BLaER1 (cell line): Measurements from ENCODE around the gene KRTAP10-5.
A peak's percentile ranks its signal among the peaks of the same experiment; 100 is the strongest.

Experiments used
- H3K27ac ChIP-seq: shearing (Covaris generic); formaldehyde crosslinking; 2 replicates; pipeline ENCODE4 v1.8.1; 2022
- H3K27me3 ChIP-seq: shearing (Covaris generic); formaldehyde crosslinking; 2 replicates; pipeline ENCODE4 v1.8.1; 2022
- H3K36me3 ChIP-seq: shearing (Covaris generic); formaldehyde crosslinking; 2 replicates; pipeline ENCODE4 v1.8.1; 2022
- H3K4me1 ChIP-seq: shearing (Covaris generic); formaldehyde crosslinking; 2 replicates; pipeline ENCODE4 v1.8.1; 2022
- H3K4me2 ChIP-seq: shearing (Covaris generic); formaldehyde crosslinking; 2 replicates; pipeline ENCODE4 v1.8.1; 2022
- H3K4me3 ChIP-seq: shearing (Covaris generic); formaldehyde crosslinking; 2 replicates; pipeline ENCODE4 v1.8.1; 2022
- H3K9ac ChIP-seq: shearing (Covaris generic); formaldehyde crosslinking; 2 replicates; pipeline ENCODE4 v1.8.1; 2022
- H3K9me3 ChIP-seq: shearing (Covaris generic); formaldehyde crosslinking; 2 replicates; pipeline ENCODE4 v1.8.1; 2022
- H4K20me1 ChIP-seq: shearing (Covaris generic); formaldehyde crosslinking; 2 replicates; pipeline ENCODE4 v1.8.1; 2022
- Cebpa-rat ChIP-seq: shearing (Covaris generic); IDR thresholded peaks from 2 replicates; pipeline ENCODE4 v1.8.1; 2022

KRTAP10-5 gene

GRCh38 chr21:44548922-44549321 lies 31.5 kb downstream of the KRTAP10-5 start:
- Histone ChIP-seq H3K4me3 (no peak overlapping the region), H4K20me1 (no peaks in the 10 kb centered on the region), H3K9me3 (peaks cover 19% of the 10 kb centered on the region), H3K4me1 (peaks cover 43% of the 10 kb centered on the region), H3K27me3 (no peaks in the 10 kb centered on the region), H3K36me3 (no peaks in the 10 kb centered on the region), H3K9ac (no peak overlapping the region), H3K27ac (no peak overlapping the region), H3K4me2 (peak overlapping the region; percentile 68; the same call in 1 of the 2 replicates)
- no peak for TF ChIP-seq Cebpa-rat

- Histone ChIP-seq H3K27me3 (no peaks in the 10 kb centered on the region), H3K9ac (no peak overlapping the region), H3K4me2 (peak overlapping the region; percentile 68), H3K9me3 (peaks cover 19% of the 10 kb centered on the region), H3K27ac (no peak overlapping the region), H3K36me3 (no peaks in the 10 kb centered on the region), H4K20me1 (no peaks in the 10 kb centered on the region), H3K4me3 (no peak overlapping the region), H3K4me1 (peaks cover 43% of the 10 kb centered on the region)
- no peak for TF ChIP-seq Cebpa-rat
These were observed 32.0 kb downstream of the KRTAP10-5 start for GRCh38 chr21:44548381-44548780.

DNA sequence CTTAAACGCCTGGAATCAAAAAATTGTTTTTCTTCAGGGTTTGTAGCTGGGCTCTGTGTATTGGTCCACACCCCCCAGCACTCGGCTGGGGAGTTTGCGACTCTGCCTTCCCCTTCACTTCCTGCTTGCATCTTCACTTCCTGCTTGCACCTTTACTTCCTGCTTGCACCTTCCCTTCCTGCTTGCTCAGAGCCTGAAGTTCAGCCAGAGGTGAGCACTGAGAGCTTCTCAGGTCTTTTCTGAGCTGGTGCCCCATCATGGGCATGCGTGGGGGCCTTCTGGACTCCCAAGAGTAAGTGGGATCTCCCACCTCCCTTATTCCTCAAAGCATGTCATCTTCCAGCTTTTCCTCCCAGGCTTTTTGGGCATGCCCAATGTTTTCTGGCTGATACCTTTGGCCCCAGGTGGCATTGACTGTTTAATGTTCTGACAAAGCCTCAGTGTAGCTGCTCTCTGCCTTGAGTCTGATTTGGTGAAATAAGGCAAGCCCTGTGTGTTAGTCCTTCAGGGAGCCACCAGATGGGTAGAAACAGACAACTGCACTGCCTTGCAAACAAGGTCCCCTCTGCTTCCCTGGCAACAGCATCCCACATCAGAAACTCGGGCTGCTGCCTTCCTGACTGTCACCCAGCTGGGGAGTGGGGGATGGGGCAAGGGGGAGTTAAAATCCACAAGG lies 32.6 kb downstream of the KRTAP10-5 start:
- Histone ChIP-seq H3K9ac (no peak overlapping the region), H3K4me2 (peak overlapping the region; percentile 68), H3K4me3 (no peak overlapping the region), H3K27ac (no peak overlapping the region), H3K4me1 (peaks cover 43% of the 10 kb centered on the region), H3K36me3 (no peaks in the 10 kb centered on the region), H3K9me3 (peaks cover 19% of the 10 kb centered on the region), H3K27me3 (no peaks in the 10 kb centered on the region), H4K20me1 (no peaks in the 10 kb centered on the region)
- TF ChIP-seq Cebpa-rat, result no peak

- H4K20me1 ChIP-seq, result no peaks in the 10 kb centered on the region
- no peak overlapping the region for H3K27ac ChIP-seq
- no peak overlapping the region for H3K4me3 ChIP-seq
- peaks cover 21% of the 10 kb centered on the region for H3K4me1 ChIP-seq
- peaks cover 19% of the 10 kb centered on the region for H3K9me3 ChIP-seq
- H3K36me3 ChIP-seq, result no peaks in the 10 kb centered on the region
- no peak for TF ChIP-seq Cebpa-rat
- H3K4me2 ChIP-seq, result no peak overlapping the region
- no peaks in the 10 kb centered on the region for H3K27me3 ChIP-seq
- no peak overlapping the region for H3K9ac ChIP-seq
These were observed 35.8 kb downstream of the KRTAP10-5 start for GRCh38 chr21:44544566-44544965.

DNA sequence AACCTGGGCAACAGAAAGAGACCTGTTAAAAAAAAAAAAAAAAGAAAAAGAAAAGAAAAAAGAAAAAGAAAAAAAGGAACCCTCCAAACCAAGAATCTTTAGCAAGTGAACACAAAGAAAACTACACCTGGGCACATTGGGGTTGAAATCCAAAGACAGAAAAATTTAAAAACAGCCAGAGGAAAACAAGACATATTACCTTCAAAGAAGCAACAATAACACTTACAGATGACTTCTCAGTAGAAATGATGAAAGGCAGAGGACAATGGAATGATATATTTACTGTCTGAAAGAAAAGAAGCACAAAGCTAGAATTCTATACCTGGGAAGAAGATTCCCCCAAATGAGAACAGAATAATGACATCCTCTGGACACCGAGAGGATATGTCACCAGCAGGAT lies 37.7 kb downstream of the KRTAP10-5 start:
- H3K36me3 ChIP-seq, result no peaks in the 10 kb centered on the region
- H3K27me3 ChIP-seq, result no peaks in the 10 kb centered on the region
- peaks cover 18% of the 10 kb centered on the region for H3K9me3 ChIP-seq
- no peak overlapping the region for H3K4me3 ChIP-seq
- no peak for TF ChIP-seq Cebpa-rat
- H3K4me2 ChIP-seq, result no peak overlapping the region
- H3K9ac ChIP-seq, result no peak overlapping the region
- H3K4me1 ChIP-seq, result peaks cover 7% of the 10 kb centered on the region
- no peak overlapping the region for H3K27ac ChIP-seq
- H4K20me1 ChIP-seq, result no peaks in the 10 kb centered on the region

DNA sequence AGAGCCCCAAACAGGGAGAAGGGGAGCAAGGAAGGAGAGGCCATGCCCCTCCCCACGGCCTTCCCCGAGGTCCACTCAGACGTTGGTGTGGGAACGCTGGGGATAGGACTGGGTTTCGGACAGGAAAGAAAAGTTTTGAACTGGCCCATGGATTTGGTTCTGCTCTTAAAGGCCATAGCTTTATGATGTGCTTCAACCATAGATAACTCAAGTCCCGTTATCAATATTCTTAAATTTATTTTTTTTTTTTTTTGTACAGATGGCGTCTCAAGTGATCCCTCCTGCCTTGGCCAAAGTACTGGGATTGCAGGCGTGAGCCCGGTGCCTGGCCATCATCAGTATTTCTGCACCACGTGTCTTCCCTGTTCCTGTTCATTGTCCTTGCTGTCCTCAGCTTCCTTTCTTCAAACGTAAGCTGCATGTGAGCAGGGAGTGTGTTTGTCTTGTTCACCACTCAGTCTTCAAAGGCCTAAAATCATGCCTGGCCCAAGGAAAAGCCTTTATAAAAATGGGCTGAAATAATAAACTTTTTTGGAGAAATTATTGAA lies 39.6 kb downstream of the KRTAP10-5 start:
- Histone ChIP-seq H3K36me3 (no peaks in the 10 kb centered on the region), H3K9ac (no peak overlapping the region), H3K4me2 (no peak overlapping the region), H3K27ac (no peak overlapping the region), H3K27me3 (no peaks in the 10 kb centered on the region), H3K9me3 (no peaks in the 10 kb centered on the region), H3K4me1 (no peaks in the 10 kb centered on the region), H3K4me3 (no peak overlapping the region), H4K20me1 (no peaks in the 10 kb centered on the region)
- no peak for TF ChIP-seq Cebpa-rat

DNA sequence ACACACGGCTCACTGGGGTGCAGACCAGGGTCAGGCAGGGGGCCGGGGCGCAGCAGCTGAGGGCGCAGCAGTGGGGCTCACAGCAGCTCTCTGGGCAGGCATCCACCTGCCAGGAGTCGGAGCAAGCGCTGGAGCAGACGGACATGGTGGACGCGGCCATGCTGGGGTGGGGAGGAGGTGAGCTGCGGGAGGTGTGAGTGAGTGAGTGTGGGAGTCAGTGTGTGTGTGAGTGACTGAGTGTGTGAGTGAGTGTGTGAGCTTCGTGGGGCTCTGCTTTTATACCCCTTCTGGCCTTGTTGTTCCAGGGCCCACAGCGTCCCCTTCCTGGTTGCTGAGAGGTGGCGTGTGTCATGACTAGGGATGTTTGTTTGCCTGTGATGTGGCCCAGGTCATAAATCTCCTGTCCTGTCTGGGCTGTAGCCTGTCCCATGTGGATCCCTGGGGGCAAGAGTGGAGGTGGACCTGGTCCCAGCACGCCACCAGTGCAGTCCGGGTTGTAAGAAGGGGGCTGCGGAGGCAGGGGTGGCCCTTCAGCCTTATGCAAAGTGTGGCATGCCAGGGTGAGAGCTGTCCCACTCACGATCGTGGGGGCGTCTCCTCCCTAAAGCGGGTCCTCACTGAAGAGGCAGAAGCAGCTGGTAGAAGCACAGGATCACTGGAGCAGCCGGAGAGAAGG lies 40.3 kb downstream of the KRTAP10-5 start, which contains the start of gene KRTAP10-1:
Gene KRTAP10-1, minus strand, starts transcription at position 205 of the 676 bp plus-strand sequence. Its CDS starts 45 bp downstream, at position 160.
- H3K36me3 ChIP-seq, result no peaks in the 10 kb centered on the region
- H3K9ac ChIP-seq, result no peak within 1 kb of the TSS
- no peaks in the 10 kb centered on the region for H3K9me3 ChIP-seq
- H4K20me1 ChIP-seq, result no peaks in the 10 kb centered on the region
- no peak for TF ChIP-seq Cebpa-rat
- no peak within 1 kb of the TSS for H3K4me2 ChIP-seq
- no peaks in the 10 kb centered on the region for H3K27me3 ChIP-seq
- H3K27ac ChIP-seq, result no peak within 1 kb of the TSS
- H3K4me3 ChIP-seq, result no peak within 1 kb of the TSS
- H3K4me1 ChIP-seq, result no peaks in the 10 kb centered on the region

DNA sequence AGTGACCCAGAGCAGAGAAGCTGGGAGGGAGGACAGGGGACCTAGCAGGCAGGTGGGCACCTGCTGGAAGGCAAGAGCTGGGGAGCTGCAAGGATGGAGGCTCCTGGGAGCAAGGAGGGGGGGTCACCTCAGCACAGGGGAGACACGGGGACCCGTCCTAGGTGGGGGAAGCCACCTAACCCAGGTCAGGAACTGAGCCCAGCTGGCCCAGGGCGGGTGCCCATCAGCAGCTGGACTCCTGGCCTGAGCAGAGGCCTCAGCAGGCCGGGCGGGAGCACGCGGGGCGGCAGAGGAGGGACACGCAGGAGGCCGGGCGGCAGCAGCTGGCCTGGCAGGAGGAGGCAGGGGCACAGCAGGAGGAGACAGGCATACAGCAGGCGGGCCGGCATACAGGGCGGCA lies 41.4 kb downstream of the KRTAP10-5 start:
- H3K9ac ChIP-seq, result no peak overlapping the region
- no peaks in the 10 kb centered on the region for H3K9me3 ChIP-seq
- no peaks in the 10 kb centered on the region for H3K4me1 ChIP-seq
- H3K4me2 ChIP-seq, result no peak overlapping the region
- H3K36me3 ChIP-seq, result no peaks in the 10 kb centered on the region
- TF ChIP-seq Cebpa-rat, result no peak
- no peaks in the 10 kb centered on the region for H3K27me3 ChIP-seq
- H3K4me3 ChIP-seq, result no peak overlapping the region
- H3K27ac ChIP-seq, result no peak overlapping the region
- H4K20me1 ChIP-seq, result no peaks in the 10 kb centered on the region

DNA sequence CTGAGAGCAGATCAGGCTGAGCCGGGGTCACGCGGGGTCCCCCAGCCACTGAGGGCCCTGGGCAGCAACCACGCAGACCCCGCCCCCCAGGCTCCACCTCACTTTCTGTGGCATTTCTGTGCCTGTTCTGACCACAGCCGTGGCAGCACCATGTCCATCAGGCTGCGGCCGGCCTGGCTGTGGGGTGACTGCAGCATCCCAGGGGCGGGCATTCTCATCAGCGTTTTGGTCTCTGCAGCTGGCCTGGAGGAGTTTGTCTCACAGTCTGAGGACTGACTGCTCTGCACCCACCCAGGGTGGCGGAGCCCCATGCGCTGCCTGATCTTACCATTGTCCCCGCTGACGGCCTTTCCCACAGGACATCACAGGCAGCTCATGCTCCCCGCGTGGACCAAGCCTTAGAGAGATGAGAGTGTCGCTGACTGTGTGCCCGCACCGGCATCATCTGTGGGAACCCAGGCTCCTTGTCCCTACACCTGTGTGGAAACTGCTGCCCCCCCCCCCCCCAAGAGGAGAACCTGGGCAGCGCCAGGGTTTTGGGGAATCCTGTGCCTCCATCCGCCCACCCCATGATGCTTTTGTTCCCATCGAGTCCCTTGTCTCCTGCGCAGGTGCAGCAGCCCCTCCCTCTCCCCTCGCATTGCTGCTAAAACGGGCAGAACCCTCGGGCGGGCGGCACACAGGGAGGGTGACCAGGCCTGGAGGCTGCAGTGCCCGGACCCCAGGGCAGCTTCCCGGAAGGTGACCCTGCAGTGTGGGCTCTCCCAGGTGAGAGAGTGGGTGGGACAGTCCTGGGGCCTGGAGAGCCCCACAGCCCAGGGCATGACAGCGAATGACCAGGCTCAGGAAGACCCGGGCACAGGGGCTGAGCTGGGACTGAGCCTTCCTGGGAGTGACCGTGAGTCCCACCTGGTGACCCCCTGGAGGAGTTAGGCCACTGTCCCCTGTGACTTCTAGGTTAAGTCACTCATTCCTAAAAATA lies 42.2 kb downstream of the KRTAP10-5 start:
- H3K4me3 ChIP-seq, result no peak overlapping the region
- TF ChIP-seq Cebpa-rat, result no peak
- no peak overlapping the region for H3K4me2 ChIP-seq

More for the DNA sequence above, 42.2 kb downstream of the KRTAP10-5 start:
- no peaks in the 10 kb centered on the region for H3K27me3 ChIP-seq
- H3K9ac ChIP-seq, result no peak overlapping the region
- H3K27ac ChIP-seq, result no peak overlapping the region
- H3K36me3 ChIP-seq, result no peaks in the 10 kb centered on the region
- no peaks in the 10 kb centered on the region for H3K4me1 ChIP-seq
- H3K9me3 ChIP-seq, result no peaks in the 10 kb centered on the region
- H4K20me1 ChIP-seq, result no peaks in the 10 kb centered on the region
